SK-N-MC (cell line): ENCODE measurements around the gene NRCAM.

Source experiments
- EZH2 ChIP-seq: fragments of 200-600 bp; sonication (generic); IDR thresholded peaks from one replicate; pipeline ENCODE4 v1.6.1; 2017; ENCODE audit warnings: antibody characterized with exemption
- POLR2AphosphoS5 ChIP-seq: IDR thresholded peaks from 2 replicates; pipeline ENCODE4 v1.6.1; 2012; ENCODE audit warnings: mild to moderate bottlenecking, low read depth, low read length, borderline replicate concordance

DNA sequence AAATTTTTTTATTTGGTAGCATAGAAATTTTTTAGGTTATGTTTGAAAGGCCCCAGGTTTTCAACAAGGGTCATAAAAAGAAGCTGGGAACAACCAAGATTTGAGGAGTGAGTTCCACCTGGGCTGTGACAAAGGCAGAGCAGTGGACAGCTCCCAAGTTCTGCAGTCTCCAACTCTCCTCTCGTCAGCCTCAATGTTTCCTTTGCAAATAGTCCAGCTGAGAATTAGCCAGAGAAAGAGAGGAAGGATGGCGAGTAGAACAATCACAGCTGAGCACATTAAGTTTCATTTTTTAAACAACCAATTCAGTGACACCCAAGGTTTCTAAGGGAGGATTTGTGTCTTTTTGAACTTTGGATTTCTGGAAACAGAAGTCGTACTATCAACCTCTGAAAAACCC is 143.2 kb downstream of the NRCAM start:
- TF ChIP-seq EZH2 = no peak
- no peak for TF ChIP-seq POLR2AphosphoS5
